Measurements from ENCODE around the gene RBM19. TPM values are rescaled to one million over a fixed set of nuclear protein-coding genes. Genes with fewer than 3 reads are reported as not detected.

The RBM19 gene
- total RNA-seq, 1 donor from 2014 or later, result 77.0 TPM

DNA sequence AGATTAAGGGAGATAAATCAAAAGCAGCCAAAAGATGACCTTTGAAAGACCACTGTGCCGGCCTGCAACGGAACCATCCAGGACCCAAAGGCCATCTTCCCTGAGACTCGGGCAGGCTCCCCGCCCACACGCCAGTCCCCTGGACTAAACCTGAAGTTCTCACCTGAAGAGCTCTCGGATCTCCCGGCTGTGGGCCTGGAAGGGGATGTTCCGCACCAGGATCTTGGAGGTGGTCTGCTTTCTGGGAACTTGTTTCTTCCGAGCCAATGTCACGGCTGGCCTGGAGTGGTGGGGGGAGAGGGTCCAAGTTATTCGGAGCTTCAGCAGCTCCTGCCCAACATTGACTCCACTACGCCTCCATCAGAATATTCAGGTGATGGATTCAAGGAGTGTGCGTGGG, 51.3 kb downstream of the RBM19 start:
- intact Hi-C loops (cut with micrococcal nuclease), result no loop called here
- no peaks in the 10 kb centered on the region for H3K4me1 Mint-ChIP-seq
- DNase-seq (no peak), ATAC-seq (ENCODE audit: low read depth) (no peak)
- peaks cover 74% of the 10 kb centered on the region for H3K36me3 Mint-ChIP-seq (ENCODE audit: low read depth)
- no peaks in the 10 kb centered on the region for H3K27me3 Mint-ChIP-seq
- ChIA-PET CTCF (no interaction called here), POLR2A (no interaction called here)
- TF ChIP-seq, protein P1, sequence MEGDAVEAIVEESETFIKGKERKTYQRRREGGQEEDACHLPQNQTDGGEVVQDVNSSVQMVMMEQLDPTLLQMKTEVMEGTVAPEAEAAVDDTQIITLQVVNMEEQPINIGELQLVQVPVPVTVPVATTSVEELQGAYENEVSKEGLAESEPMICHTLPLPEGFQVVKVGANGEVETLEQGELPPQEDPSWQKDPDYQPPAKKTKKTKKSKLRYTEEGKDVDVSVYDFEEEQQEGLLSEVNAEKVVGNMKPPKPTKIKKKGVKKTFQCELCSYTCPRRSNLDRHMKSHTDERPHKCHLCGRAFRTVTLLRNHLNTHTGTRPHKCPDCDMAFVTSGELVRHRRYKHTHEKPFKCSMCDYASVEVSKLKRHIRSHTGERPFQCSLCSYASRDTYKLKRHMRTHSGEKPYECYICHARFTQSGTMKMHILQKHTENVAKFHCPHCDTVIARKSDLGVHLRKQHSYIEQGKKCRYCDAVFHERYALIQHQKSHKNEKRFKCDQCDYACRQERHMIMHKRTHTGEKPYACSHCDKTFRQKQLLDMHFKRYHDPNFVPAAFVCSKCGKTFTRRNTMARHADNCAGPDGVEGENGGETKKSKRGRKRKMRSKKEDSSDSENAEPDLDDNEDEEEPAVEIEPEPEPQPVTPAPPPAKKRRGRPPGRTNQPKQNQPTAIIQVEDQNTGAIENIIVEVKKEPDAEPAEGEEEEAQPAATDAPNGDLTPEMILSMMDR (IDR thresholded peaks at IDR 0.05), result no peak
- H3K27ac Mint-ChIP-seq, result no peak overlapping the region
- H3K9me3 Mint-ChIP-seq, result no peaks in the 10 kb centered on the region
- H3K4me3 Mint-ChIP-seq, result no peak overlapping the region

DNA sequence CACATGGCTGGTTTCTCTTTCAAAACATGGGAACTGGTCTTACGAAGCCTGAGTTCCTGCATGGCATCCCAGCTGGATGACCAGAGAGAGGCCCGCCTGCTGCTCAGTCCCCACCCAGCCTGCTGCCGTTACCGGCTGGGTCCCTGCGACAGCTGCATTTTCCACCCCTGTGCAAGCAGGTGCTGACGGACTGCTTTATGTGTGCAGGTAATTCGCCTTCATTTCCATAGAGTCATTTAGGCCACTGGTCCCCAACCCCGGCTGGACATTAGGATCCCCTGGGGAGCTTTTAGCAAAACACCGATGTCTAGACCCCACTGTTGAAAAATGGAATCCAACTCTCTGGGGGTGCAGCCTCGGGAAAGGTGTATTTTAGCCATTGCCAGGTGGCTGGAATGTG, 51.9 kb downstream of the RBM19 start:
- Mint-ChIP-seq H3K36me3 (ENCODE audit: low read depth) (peaks cover 76% of the 10 kb centered on the region), H3K9me3 (no peaks in the 10 kb centered on the region), H3K27ac (no peak overlapping the region), H3K27me3 (no peaks in the 10 kb centered on the region), H3K4me1 (no peaks in the 10 kb centered on the region), H3K4me3 (no peak overlapping the region)
- CTCF ChIA-PET, result no interaction called here
- POLR2A ChIA-PET, result no interaction called here
- ATAC-seq (ENCODE audit: low read depth) (no peak), DNase-seq (no peak)
- intact Hi-C loops (cut with micrococcal nuclease), result no loop called here
- TF ChIP-seq, protein P1 (IDR thresholded peaks at IDR 0.05), result no peak

DNA sequence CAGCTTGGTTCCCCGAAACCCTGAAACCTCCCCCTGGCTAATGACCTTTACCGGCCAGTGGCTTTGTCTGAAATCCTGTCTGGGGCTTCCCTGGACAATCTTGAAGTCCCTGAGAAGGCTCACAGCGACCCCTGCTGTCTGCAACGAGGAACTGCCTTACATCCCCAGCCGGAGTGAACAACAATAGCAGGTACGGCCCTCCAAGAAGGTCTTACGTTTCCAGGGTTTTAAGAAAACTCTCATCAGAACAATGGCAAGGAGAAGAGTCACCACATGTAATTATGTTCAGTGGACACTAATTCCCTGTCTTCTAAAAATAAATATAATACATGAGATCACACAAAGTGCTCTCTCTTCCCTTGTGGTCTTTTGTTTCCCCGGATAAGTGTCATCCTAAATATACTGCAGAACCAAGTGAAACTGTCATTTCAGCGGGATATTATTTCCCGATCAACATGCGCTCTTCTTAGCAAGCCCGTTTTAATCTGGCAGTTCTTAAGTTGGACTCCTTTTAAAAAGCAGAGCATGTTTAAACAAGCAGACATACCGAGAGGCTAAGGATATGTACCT, 53.3 kb downstream of the RBM19 start:
- no peaks in the 10 kb centered on the region for H3K9me3 Mint-ChIP-seq
- ATAC-seq (ENCODE audit: low read depth), result peak; percentile 57
- H3K36me3 Mint-ChIP-seq (ENCODE audit: low read depth), result peaks cover 75% of the 10 kb centered on the region
- ChIA-PET POLR2A (no interaction called here), CTCF (no interaction called here)
- H3K4me3 Mint-ChIP-seq, result no peak overlapping the region
- intact Hi-C loops (cut with micrococcal nuclease), result loop anchor here (1.0 kb wide), 2 partner anchors 451 to 716 kb away; no protein-coding TSS in a partner anchor
- H3K4me1 Mint-ChIP-seq, result no peaks in the 10 kb centered on the region
- H3K27ac Mint-ChIP-seq, result no peak overlapping the region
- H3K27me3 Mint-ChIP-seq, result no peaks in the 10 kb centered on the region
- TF ChIP-seq, protein P1 (IDR thresholded peaks at IDR 0.05), result peak; percentile 15
- peak; percentile 32 for DNase-seq

DNA sequence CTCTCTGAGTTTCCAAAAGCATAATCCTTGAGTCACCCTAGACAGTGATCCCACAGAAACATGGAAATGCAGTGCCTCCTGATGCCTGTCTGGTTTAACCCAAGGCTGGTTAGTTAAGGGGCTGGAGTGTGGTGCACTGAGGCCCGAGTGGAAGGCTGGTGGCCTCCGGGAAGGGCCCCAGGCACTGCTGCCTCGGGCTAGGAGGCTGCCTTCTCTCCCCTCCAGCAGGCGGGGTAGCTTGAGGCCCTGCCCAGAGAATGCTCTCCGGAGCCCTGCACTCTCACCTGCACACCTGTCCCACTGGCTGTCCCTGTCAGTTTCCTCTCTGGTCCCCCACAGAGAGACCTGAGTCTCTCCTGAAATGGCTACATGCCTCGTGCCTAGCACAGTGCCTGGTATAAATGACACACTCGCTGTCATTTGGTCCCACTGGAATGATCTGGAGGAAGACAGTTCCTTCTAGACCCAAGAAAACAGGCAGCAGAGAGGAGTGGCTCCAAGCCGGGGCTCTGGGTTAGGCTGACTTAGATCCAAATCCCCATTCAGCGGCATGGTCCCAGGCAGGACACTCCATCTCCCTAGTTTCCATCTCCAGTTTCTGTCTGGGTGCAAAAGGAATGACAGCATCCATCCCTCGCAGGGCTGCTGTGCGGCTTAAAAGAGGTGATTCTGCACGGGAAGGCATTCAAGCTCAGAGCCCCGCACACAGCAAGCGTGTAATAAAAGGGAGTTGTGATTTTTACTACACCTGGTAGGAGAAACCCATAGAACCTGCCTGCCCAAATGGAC, 54.0 kb downstream of the RBM19 start:
- Mint-ChIP-seq H3K4me1 (no peaks in the 10 kb centered on the region), H3K27me3 (no peaks in the 10 kb centered on the region), H3K9me3 (no peaks in the 10 kb centered on the region), H3K36me3 (ENCODE audit: low read depth) (peaks cover 73% of the 10 kb centered on the region), H3K27ac (no peak overlapping the region), H3K4me3 (no peak overlapping the region)
- intact Hi-C loops (cut with micrococcal nuclease), result loop anchor here (1.0 kb wide), 2 partner anchors 450 to 715 kb away; no protein-coding TSS in a partner anchor
- TF ChIP-seq, protein P1 (IDR thresholded peaks at IDR 0.05), result no peak
- ATAC-seq (ENCODE audit: low read depth) (no peak), DNase-seq (no peak)
- CTCF ChIA-PET, result no interaction called here
- POLR2A ChIA-PET, result no interaction called here

DNA sequence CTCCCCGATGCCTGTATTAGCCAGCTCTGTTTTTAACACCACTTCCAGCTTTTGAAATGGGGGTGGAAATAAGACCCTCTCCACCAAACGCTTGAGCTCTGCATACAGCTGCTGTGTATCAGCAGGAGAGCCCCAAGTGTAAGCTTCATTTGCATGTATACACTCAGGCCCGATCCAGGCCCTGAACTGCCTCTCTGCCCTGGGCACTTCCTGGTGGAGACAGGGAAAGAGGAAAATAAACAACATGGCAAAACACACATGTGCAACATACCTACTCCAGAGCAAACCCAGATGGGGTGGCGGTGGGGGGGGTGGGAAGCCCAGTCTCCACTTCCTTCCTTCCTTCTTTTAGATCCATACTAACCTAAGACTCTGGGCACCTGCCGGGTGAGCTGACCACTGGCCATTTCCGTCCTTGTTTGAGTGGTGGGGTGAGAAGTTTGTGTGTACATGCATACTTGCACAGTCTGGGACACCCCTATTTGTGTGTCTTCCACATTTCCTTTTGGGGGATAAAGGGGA, 55.3 kb downstream of the RBM19 start:
- Mint-ChIP-seq H3K27ac (no peak overlapping the region), H3K4me3 (no peak overlapping the region), H3K9me3 (no peaks in the 10 kb centered on the region), H3K27me3 (no peaks in the 10 kb centered on the region), H3K4me1 (no peaks in the 10 kb centered on the region), H3K36me3 (ENCODE audit: low read depth) (peaks cover 75% of the 10 kb centered on the region)
- ATAC-seq (ENCODE audit: low read depth) (no peak), DNase-seq (no peak)
- ChIA-PET CTCF (no interaction called here), POLR2A (no interaction called here)
- intact Hi-C loops (cut with micrococcal nuclease), result no loop called here
- TF ChIP-seq, protein P1 (IDR thresholded peaks at IDR 0.05), result no peak
